Measurements from ENCODE around the gene PPP1R12A.

PPP1R12A gene

DNA sequence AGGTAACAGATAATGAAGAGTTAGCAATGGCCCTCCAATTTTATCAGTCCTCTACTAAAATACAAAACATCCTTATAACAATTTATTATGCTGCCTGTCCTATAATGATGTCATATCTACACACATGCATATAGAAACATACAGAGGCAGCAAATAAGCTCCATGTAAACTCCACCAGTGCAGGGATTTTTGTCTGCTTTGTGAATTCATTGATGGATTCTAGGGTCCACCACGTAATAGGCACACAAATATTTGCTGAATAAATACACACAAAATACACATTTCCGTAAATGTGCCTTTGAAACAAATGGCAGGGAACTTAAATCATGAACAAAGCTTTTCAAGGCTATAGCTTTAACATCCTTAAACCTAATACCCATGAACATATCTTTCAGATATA is 34.7 kb downstream of the PPP1R12A start:
- TF ChIP-seq, protein P1, sequence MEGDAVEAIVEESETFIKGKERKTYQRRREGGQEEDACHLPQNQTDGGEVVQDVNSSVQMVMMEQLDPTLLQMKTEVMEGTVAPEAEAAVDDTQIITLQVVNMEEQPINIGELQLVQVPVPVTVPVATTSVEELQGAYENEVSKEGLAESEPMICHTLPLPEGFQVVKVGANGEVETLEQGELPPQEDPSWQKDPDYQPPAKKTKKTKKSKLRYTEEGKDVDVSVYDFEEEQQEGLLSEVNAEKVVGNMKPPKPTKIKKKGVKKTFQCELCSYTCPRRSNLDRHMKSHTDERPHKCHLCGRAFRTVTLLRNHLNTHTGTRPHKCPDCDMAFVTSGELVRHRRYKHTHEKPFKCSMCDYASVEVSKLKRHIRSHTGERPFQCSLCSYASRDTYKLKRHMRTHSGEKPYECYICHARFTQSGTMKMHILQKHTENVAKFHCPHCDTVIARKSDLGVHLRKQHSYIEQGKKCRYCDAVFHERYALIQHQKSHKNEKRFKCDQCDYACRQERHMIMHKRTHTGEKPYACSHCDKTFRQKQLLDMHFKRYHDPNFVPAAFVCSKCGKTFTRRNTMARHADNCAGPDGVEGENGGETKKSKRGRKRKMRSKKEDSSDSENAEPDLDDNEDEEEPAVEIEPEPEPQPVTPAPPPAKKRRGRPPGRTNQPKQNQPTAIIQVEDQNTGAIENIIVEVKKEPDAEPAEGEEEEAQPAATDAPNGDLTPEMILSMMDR (IDR thresholded peaks at IDR 0.05): no peak

DNA sequence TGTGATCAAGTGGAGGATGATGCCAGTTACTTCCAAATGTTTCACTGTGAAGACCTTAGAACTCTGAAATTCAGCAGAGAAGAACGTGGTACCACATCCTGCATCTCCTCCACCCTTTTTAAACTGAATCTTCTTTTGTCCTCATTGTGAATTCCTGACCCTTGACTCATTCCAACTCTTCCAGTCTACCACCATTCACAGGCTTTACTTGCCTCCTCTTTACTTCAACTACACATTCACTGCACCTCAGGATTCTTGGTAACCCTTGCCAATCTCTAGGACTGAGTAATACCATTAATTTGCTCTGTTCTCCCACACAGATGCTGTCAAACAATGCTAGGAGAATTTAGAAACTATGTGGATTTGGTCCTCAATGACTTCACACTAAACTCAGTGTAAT is 37.3 kb downstream of the PPP1R12A start:
- TF ChIP-seq, protein P1 (IDR thresholded peaks at IDR 0.05): no peak

DNA sequence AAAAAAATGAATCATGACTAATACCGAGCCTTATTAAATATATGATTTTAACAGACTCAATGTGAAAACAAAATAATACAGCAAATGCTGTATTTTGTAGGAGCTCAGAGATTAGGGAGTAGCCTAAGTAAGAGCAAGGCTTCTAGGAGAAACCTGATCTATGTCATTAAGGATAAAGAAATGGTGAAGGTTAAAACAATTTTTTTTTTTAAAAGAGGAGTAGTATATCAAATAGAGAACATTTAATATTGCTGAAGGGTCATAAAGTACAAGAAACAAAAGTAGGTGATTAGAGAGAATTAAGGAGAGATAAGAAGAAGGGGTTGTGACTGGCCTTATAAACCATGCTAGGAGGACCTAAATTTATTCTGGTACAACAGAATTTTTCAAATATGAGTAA is 39.1 kb downstream of the PPP1R12A start:
- TF ChIP-seq, protein P1 (IDR thresholded peaks at IDR 0.05): no peak

DNA sequence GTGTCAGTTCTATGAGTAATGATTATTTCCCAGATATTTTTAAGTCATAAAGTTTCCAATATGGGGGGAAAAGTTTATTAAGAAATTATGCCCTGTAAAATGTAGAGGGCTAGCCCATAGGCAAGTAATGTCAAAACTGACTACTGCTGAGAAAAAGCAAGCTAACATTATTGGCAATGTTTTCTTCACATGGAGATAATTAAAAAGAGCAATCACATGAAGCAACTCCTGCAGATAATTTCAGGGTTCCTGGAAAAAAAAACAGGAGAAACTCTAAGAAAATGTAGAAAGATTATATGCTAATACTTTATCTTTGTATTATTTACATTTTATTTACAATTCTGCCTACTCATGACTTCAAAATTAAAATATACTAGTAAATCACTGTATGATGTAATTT is 39.8 kb downstream of the PPP1R12A start:
- TF ChIP-seq, protein P1 (IDR thresholded peaks at IDR 0.05): no peak

DNA sequence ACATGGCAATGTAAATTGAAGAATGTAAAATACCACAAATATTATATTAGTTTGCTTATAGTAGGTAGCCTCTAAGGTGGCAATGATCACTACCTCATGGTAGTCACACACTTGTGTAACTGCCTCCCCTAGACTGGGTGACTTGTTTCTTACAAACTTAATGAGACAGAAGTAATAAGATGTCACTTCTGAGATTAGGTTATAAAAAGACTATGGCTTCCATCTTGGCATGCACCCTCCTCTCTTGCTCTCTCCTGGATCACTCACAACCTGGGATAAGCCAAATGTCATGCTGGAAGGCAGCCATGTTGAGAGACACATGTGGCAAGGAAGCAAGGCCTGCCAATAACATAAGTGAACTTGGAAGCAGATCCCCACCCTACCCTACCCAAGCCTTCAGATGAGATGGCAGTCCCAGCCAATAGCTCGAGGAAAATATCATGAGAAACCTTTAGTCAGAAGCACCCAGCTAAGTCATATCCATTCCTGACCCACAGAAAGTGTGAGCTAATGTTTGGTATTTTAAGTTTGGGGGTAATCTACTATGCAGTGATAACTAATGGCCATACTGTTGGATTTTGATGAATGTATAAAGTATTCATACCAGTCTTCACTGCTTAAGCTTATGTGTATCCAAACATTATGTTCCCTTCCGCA is 43.3 kb downstream of the PPP1R12A start:
- TF ChIP-seq, protein P1 (IDR thresholded peaks at IDR 0.05): no peak

DNA sequence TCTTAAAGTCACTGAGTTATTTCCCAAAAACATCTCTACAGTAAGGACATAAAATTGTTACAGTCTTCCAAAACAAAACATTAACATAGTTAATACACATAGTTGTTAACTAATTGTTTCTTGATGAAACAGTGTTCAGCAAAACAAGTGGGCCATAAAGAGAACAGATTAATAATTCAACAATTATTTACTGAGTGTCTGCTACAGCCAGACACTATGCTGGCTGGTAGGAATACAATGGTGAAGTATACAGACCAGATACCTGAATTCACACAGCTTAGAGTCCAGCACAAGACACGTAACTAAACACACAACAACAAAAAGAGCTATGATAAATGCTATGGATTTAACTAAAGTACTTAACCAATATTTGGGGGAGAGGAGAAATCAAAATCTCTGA is 47.0 kb downstream of the PPP1R12A start:
- TF ChIP-seq, protein P1 (IDR thresholded peaks at IDR 0.05): no peak

DNA sequence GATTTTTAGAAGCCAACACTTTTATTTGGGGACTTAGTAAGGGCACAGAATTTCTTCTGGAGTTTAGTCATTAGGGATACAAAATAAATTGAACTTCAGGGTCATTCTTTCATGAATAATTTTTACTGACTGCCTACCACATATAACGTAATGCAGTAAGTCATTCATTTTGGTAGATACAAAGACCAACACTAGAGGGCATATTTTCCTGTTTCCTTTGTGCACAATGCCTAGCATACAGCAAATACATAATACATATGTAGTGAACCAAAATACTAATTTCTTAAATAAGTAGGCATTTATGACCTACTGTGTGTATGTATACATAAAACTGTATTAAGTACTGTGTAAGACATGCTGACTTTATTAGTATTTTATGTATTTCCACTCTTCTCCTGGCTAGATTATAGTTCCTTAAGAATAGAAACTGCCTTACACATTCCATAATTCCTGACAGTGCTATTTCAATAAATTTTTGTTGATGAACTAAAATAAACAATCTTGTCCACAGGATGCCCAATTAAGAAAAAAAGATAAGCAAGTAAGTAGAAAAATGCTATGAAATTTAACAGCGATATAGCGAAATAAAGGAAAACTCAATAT is 47.9 kb downstream of the PPP1R12A start:
- TF ChIP-seq, protein P1 (IDR thresholded peaks at IDR 0.05): peak; percentile 68
